ACC112 (cell line): Measurements from ENCODE around the gene RAD51B.

Experiments used
- H2AFZ ChIP-seq: fragments of 200-600 bp; sonication (generic); one replicate; pipeline ENCODE4 v1.6.0; 2017; ENCODE audit warnings: antibody characterized with exemption, low read length; ENCODE audit not compliant: unreplicated experiment
- H3K27ac ChIP-seq: fragments of 200-600 bp; sonication (generic); 2 replicates; pipeline ENCODE4 v1.5.1; 2014; ENCODE audit warnings: low read depth, mild to moderate bottlenecking, antibody characterized with exemption, low read length, moderate library complexity
- H3K27me3 ChIP-seq: fragments of 200-600 bp; sonication (generic); 2 replicates; pipeline ENCODE4 v1.6.1; 2014; ENCODE audit warnings: mild to moderate bottlenecking, antibody characterized with exemption, low read length, moderate library complexity, mixed read lengths; ENCODE audit not compliant: insufficient read depth
- H3K36me3 ChIP-seq: fragments of 200-600 bp; sonication (generic); 2 replicates; pipeline ENCODE4 v1.6.1; 2016; ENCODE audit warnings: mild to moderate bottlenecking, antibody characterized with exemption, low read length, moderate library complexity, mixed read lengths; ENCODE audit not compliant: insufficient read depth
- H3K4me1 ChIP-seq: fragments of 200-600 bp; sonication (generic); one replicate; pipeline ENCODE4 v1.6.1; 2016; ENCODE audit warnings: low read length, mixed read lengths; ENCODE audit not compliant: insufficient read depth, unreplicated experiment, control insufficient read depth
- H3K4me3 ChIP-seq: fragments of 200-600 bp; sonication (generic); 2 replicates; pipeline ENCODE4 v1.5.1; 2014; ENCODE audit warnings: mild to moderate bottlenecking, low read depth, low read length
- H3K79me2 ChIP-seq: fragments of 200-600 bp; sonication (generic); one replicate; pipeline ENCODE4 v1.6.0; 2016; ENCODE audit warnings: low read length; ENCODE audit not compliant: control insufficient read depth, unreplicated experiment, insufficient read depth

RAD51B gene

DNA sequence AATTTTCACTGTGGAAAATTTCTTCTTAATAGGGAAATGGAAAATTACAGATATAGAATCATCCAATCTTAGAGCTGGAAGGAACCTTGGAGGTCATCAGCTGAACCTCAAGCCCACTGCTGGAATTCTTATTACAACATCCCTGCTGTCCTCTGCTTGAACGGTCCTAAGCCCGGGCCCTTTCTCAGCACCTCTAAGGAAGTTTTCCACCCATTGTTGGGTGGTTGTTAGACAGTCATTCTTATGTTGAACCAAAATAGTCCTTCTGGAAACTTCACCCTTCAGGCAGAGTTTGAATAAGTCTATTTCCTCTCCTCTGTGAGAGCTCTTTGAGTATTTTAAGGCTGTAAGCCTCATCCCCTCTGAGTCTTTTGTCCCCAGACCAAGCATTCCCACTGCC lies 902.6 kb downstream of the RAD51B start:
- no peak overlapping the region for H3K4me3 ChIP-seq
- no peaks in the 10 kb centered on the region for H3K4me1 ChIP-seq
- no peaks in the 10 kb centered on the region for H3K27me3 ChIP-seq
- H3K36me3 ChIP-seq = no peaks in the 10 kb centered on the region
- H2AFZ ChIP-seq = no peak overlapping the region
- no peaks in the 10 kb centered on the region for H3K79me2 ChIP-seq
- H3K27ac ChIP-seq = no peak overlapping the region

DNA sequence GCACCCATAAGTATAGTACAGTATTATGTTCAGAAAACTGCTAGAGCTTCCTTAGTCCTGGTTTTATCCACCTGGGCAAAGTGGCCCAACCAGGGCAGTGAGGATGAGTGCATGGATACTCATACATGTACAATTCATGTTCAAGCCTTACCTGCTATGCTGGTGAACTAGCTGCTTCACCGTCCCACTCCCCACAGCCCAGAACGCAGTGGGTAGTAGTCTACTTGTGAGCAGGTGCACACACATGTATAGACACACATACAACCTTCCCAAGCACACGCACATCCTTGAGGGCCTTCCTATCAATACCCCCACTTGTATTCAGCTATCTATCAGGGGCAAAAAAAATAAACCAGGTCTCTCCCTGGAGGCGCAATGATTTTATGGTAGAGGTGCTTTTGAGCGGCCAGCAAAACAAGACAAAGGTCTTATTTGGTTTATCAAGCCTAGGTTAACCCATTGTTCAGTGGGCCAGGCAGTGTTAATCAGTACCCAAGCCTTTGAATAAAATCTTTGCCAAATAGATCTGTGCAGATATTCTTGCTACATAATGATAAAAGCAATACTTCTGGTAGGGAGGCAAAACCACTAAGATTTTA lies 903.5 kb downstream of the RAD51B start:
- no peak overlapping the region for H3K4me3 ChIP-seq
- H3K36me3 ChIP-seq = no peaks in the 10 kb centered on the region
- H3K27me3 ChIP-seq = no peaks in the 10 kb centered on the region
- no peaks in the 10 kb centered on the region for H3K4me1 ChIP-seq
- H3K79me2 ChIP-seq = no peaks in the 10 kb centered on the region
- no peak overlapping the region for H2AFZ ChIP-seq
- H3K27ac ChIP-seq = no peak overlapping the region

GRCh38 chr14:68723808-68724268 lies 904.3 kb downstream of the RAD51B start:
- H3K27ac ChIP-seq = no peak overlapping the region

GRCh38 chr14:68724914-68725313 lies 905.3 kb downstream of the RAD51B start:
- H3K27ac ChIP-seq = no peak overlapping the region
- H3K36me3 ChIP-seq = no peaks in the 10 kb centered on the region
- no peaks in the 10 kb centered on the region for H3K4me1 ChIP-seq
- H3K79me2 ChIP-seq = no peaks in the 10 kb centered on the region
- no peak overlapping the region for H2AFZ ChIP-seq
- no peak overlapping the region for H3K4me3 ChIP-seq
- H3K27me3 ChIP-seq = no peaks in the 10 kb centered on the region

More at GRCh38 chr14:68723808-68724268, 904.3 kb downstream of the RAD51B start:
- no peaks in the 10 kb centered on the region for H3K27me3 ChIP-seq
- no peaks in the 10 kb centered on the region for H3K36me3 ChIP-seq
- H2AFZ ChIP-seq = no peak overlapping the region
- H3K79me2 ChIP-seq = no peaks in the 10 kb centered on the region
- H3K4me1 ChIP-seq = no peaks in the 10 kb centered on the region
- no peak overlapping the region for H3K4me3 ChIP-seq

- Histone ChIP-seq H3K27me3 (no peaks in the 10 kb centered on the region), H3K4me1 (no peaks in the 10 kb centered on the region), H3K27ac (no peak overlapping the region), H2AFZ (no peak overlapping the region), H3K79me2 (no peaks in the 10 kb centered on the region), H3K36me3 (no peaks in the 10 kb centered on the region), H3K4me3 (no peak overlapping the region)
These were observed 906.6 kb downstream of the RAD51B start for GRCh38 chr14:68726093-68726695.

GRCh38 chr14:68727315-68728047 lies 907.9 kb downstream of the RAD51B start:
- no peak overlapping the region for H3K27ac ChIP-seq
- H3K4me1 ChIP-seq = no peaks in the 10 kb centered on the region
- H2AFZ ChIP-seq = no peak overlapping the region
- no peaks in the 10 kb centered on the region for H3K27me3 ChIP-seq
- H3K36me3 ChIP-seq = no peaks in the 10 kb centered on the region
- no peak overlapping the region for H3K4me3 ChIP-seq
- H3K79me2 ChIP-seq = no peaks in the 10 kb centered on the region

- no peaks in the 10 kb centered on the region for H3K4me1 ChIP-seq
These were observed 908.9 kb downstream of the RAD51B start for GRCh38 chr14:68728342-68729106.

GRCh38 chr14:68729556-68729955 lies 910.0 kb downstream of the RAD51B start:
- H3K27me3 ChIP-seq = no peaks in the 10 kb centered on the region
- no peak overlapping the region for H3K27ac ChIP-seq
- H3K4me1 ChIP-seq = no peaks in the 10 kb centered on the region
- H2AFZ ChIP-seq = no peak overlapping the region
- H3K4me3 ChIP-seq = no peak overlapping the region
- H3K36me3 ChIP-seq = no peaks in the 10 kb centered on the region
- H3K79me2 ChIP-seq = no peaks in the 10 kb centered on the region

More at GRCh38 chr14:68728342-68729106, 908.9 kb downstream of the RAD51B start:
- Histone ChIP-seq H3K79me2 (no peaks in the 10 kb centered on the region), H3K36me3 (no peaks in the 10 kb centered on the region), H3K4me3 (no peak overlapping the region), H2AFZ (no peak overlapping the region), H3K27me3 (no peaks in the 10 kb centered on the region), H3K27ac (no peak overlapping the region)

GRCh38 chr14:68730348-68730747 lies 910.8 kb downstream of the RAD51B start:
- no peaks in the 10 kb centered on the region for H3K36me3 ChIP-seq
- H3K79me2 ChIP-seq = no peaks in the 10 kb centered on the region
- no peak overlapping the region for H3K4me3 ChIP-seq
- no peaks in the 10 kb centered on the region for H3K4me1 ChIP-seq
- H3K27ac ChIP-seq = no peak overlapping the region
- H3K27me3 ChIP-seq = no peaks in the 10 kb centered on the region
- no peak overlapping the region for H2AFZ ChIP-seq

GRCh38 chr14:68730811-68731425 lies 911.3 kb downstream of the RAD51B start:
- H3K36me3 ChIP-seq = no peaks in the 10 kb centered on the region
- H3K27me3 ChIP-seq = no peaks in the 10 kb centered on the region
- H2AFZ ChIP-seq = no peak overlapping the region
- H3K27ac ChIP-seq = no peak overlapping the region
- no peaks in the 10 kb centered on the region for H3K79me2 ChIP-seq
- no peak overlapping the region for H3K4me3 ChIP-seq
- H3K4me1 ChIP-seq = no peaks in the 10 kb centered on the region
